Measurements from ENCODE around the gene HLA-DPB1. TPM values are rescaled to one million over a fixed set of nuclear protein-coding genes. Genes with fewer than 3 reads are reported as not detected.
A peak's percentile ranks its signal among the peaks of the same experiment; 100 is the strongest.

HLA-DPB1 gene
- total RNA-seq, 4 donors from 2014 or later: 10.0 to 68.0 (median 40.4) TPM

DNA sequence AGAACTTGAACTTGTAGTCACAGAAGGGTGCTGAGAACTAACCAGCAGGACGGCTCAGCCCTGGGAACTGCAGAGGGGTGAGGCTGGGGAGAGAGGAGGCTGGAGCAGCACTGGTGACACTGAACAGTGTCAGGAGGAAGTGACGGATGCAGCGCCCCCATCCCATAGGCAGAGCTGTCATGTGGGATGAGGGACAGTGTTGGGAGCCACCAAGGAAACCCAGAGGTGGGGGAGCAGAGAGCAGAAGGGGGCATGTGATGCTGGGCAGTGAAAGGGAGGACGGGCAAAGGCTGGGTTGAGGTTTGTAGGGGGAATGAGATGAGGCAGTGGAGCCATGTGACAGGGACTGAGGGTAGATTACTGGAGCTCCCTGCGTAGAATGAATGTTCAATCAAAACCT lies 2.1 kb downstream of the HLA-DPB1 start:
- peaks cover 13% of the 10 kb centered on the region for H3K27me3 ChIP-seq
- intact Hi-C loops (cut with DNase I; ENCODE audit: low total_unique reads): no loop called here

DNA sequence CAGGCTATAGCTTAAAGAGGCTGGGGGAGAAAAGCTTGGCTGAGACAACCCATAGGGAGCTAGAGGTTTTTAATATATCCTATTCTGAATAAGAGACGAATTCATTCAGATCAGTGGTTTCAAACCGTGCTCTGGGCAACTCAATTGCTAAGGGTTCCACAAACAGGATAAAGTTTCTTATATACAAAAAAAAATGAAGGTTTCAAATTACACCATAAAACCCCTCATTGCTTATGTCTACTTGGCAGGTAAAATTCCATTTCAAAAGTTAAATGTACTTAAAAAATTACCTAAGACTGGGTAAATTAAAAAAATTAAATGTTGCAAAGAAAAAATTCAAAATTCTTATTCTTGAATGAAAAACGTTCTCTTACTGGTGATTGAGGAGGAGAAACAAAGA lies 2.7 kb downstream of the HLA-DPB1 start:
- WGBS, 2 donors (ENCODE audit: low coverage in 1 of 2): 55 to 56% methylated on average over 3 of the region's 3 CpGs
- no peaks in the 10 kb centered on the region for H3K9me3 ChIP-seq
- peaks cover 13% of the 10 kb centered on the region for H3K27me3 ChIP-seq
- no peak overlapping the region for H3K4me3 ChIP-seq
- in situ Hi-C loops (cut with MboI; ENCODE audit: low pct_ligation_motif_present in 1 of 4, low pct_unique_long_range_greater_than_20kb in 1 of 4, low sequenced_read_pairs in 3 of 4) (loop anchor here in 1 of 4 donors (10.0 kb wide), 1 partner anchor 64 kb away; no protein-coding TSS in a partner anchor), intact Hi-C loops (cut with DNase I; ENCODE audit: low total_unique reads) (no loop called here)
- H3K36me3 ChIP-seq: no peaks in the 10 kb centered on the region
- peaks cover 0 to 19% (median 7%) of the 10 kb centered on the region in 4 donors for H3K4me1 ChIP-seq
- H3K27ac ChIP-seq: no peak overlapping the region
- TF ChIP-seq EP300 (IDR thresholded peaks at IDR 0.05; ENCODE audit: low read depth): no peak
- TF ChIP-seq, protein P1, sequence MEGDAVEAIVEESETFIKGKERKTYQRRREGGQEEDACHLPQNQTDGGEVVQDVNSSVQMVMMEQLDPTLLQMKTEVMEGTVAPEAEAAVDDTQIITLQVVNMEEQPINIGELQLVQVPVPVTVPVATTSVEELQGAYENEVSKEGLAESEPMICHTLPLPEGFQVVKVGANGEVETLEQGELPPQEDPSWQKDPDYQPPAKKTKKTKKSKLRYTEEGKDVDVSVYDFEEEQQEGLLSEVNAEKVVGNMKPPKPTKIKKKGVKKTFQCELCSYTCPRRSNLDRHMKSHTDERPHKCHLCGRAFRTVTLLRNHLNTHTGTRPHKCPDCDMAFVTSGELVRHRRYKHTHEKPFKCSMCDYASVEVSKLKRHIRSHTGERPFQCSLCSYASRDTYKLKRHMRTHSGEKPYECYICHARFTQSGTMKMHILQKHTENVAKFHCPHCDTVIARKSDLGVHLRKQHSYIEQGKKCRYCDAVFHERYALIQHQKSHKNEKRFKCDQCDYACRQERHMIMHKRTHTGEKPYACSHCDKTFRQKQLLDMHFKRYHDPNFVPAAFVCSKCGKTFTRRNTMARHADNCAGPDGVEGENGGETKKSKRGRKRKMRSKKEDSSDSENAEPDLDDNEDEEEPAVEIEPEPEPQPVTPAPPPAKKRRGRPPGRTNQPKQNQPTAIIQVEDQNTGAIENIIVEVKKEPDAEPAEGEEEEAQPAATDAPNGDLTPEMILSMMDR (IDR thresholded peaks at IDR 0.05): no peak
- no peak for TF ChIP-seq POLR2A (IDR thresholded peaks at IDR 0.05)
- TF ChIP-seq POLR2AphosphoS5 (IDR thresholded peaks at IDR 0.05): no peak
- DNase-seq: no peak

More for the DNA sequence above, 2.1 kb downstream of the HLA-DPB1 start:
- Histone ChIP-seq H3K36me3 (no peaks in the 10 kb centered on the region), H3K4me3 (peak overlapping the region in 1 of 4 donors; percentile 11), H3K4me1 (peaks cover 0 to 19% (median 7%) of the 10 kb centered on the region in 4 donors), H3K9me3 (no peaks in the 10 kb centered on the region), H3K27ac (peak overlapping the region in 1 of 4 donors; percentile 10)
- in situ Hi-C loops (cut with MboI; ENCODE audit: low pct_ligation_motif_present in 1 of 4, low pct_unique_long_range_greater_than_20kb in 1 of 4, low sequenced_read_pairs in 3 of 4): loop anchor here in 1 of 4 donors (10.0 kb wide), 1 partner anchor 63 kb away; no protein-coding TSS in a partner anchor
- TF ChIP-seq POLR2AphosphoS5 (IDR thresholded peaks at IDR 0.05) (peak in 1 of 3 donors; percentile 12), EP300 (IDR thresholded peaks at IDR 0.05; ENCODE audit: low read depth) (no peak), POLR2A (IDR thresholded peaks at IDR 0.05) (no peak)
- TF ChIP-seq, protein P1 (IDR thresholded peaks at IDR 0.05): no peak
- WGBS, 2 donors (ENCODE audit: low coverage in 1 of 2): 75% methylated on average over 5 of the region's 5 CpGs; no CpG with 5 or more reads in 1 of the 2 donors
- no peak for DNase-seq

DNA sequence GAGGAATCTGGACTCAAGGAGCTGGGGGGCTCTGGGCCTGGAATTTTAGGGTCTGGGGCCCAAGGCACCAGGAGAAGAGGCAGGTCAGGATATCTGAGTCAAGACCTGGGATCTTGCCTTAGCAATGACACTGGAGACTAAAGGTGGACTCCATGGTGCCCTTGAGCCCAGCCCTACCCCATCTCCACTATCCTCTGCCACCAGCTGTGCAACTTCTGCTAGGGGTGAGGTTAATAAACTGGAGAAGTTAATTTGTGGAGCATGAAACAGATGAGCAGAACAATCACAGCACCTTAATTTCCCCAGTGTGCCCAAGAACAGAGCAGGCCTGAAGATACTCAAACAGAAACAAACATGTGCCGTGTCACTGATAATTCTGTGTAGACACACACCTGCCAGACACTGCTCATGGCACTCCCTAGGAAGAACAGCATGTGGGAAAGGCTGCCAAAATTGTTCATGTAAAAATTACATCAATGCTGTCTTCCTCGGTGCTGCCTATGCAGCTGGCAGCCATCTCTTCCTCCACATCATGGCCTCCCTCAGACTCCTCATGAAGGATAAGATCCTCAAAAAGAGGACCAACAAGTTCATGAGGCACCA lies 3.2 kb downstream of the HLA-DPB1 start:
- H3K27ac ChIP-seq: no peak overlapping the region
- no peak for DNase-seq
- H3K27me3 ChIP-seq: peaks cover 13% of the 10 kb centered on the region
- intact Hi-C loops (cut with DNase I; ENCODE audit: low total_unique reads) (no loop called here), in situ Hi-C loops (cut with MboI; ENCODE audit: low pct_ligation_motif_present in 1 of 4, low pct_unique_long_range_greater_than_20kb in 1 of 4, low sequenced_read_pairs in 3 of 4) (loop anchor here in 1 of 4 donors (10.0 kb wide), 1 partner anchor 64 kb away; no protein-coding TSS in a partner anchor)
- TF ChIP-seq POLR2A (IDR thresholded peaks at IDR 0.05): no peak
- TF ChIP-seq, protein P1 (IDR thresholded peaks at IDR 0.05): no peak
- no peak for TF ChIP-seq POLR2AphosphoS5 (IDR thresholded peaks at IDR 0.05)
- TF ChIP-seq EP300 (IDR thresholded peaks at IDR 0.05; ENCODE audit: low read depth): no peak
- no peak overlapping the region for H3K4me3 ChIP-seq
- 60 to 88% methylated on average over 1 to 2 of the region's 2 CpGs for WGBS, 2 donors (ENCODE audit: low coverage in 1 of 2)
- peaks cover 0 to 19% (median 7%) of the 10 kb centered on the region in 4 donors for H3K4me1 ChIP-seq
- no peaks in the 10 kb centered on the region for H3K36me3 ChIP-seq
- no peaks in the 10 kb centered on the region for H3K9me3 ChIP-seq

DNA sequence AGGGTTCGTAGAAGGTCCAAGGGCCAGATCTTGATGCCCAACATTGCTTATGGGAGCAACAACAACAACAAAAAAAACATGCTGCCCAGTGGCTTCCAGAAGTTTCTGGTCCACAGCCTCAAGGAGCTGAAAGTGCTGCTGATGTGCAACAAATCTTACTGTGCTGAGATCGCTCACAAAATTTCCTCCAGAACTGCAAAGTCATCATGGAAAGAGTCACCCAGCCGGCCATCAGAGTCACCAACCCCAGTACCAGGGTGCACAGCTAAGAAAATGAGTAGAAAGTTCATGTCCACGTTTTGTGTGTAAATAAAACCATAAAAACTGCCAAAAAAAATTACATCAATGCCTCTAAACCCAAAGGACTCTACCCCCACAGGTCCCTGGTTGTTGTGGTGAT lies 3.8 kb downstream of the HLA-DPB1 start:
- peak overlapping the region; percentile 79 to 87 (median 83) for H3K27ac ChIP-seq
- H3K9me3 ChIP-seq: no peaks in the 10 kb centered on the region
- peaks cover 0 to 19% (median 7%) of the 10 kb centered on the region in 4 donors for H3K4me1 ChIP-seq
- H3K36me3 ChIP-seq: no peaks in the 10 kb centered on the region
- in situ Hi-C loops (cut with MboI; ENCODE audit: low pct_ligation_motif_present in 1 of 4, low pct_unique_long_range_greater_than_20kb in 1 of 4, low sequenced_read_pairs in 3 of 4): loop anchor here in 1 of 4 donors (10.0 kb wide), 1 partner anchor 65 kb away; no protein-coding TSS in a partner anchor
- no peak overlapping the region for H3K4me3 ChIP-seq
- DNase-seq: no peak
- intact Hi-C loops (cut with DNase I; ENCODE audit: low total_unique reads): no loop called here
- H3K27me3 ChIP-seq: peaks cover 13% of the 10 kb centered on the region
- 20 to 54% methylated on average over 1 to 4 of the region's 4 CpGs for WGBS, 2 donors (ENCODE audit: low coverage in 1 of 2)
- no peak for TF ChIP-seq EP300 (IDR thresholded peaks at IDR 0.05; ENCODE audit: low read depth)
- TF ChIP-seq POLR2AphosphoS5 (IDR thresholded peaks at IDR 0.05): no peak
- TF ChIP-seq, protein P1 (IDR thresholded peaks at IDR 0.05): no peak
- no peak for TF ChIP-seq POLR2A (IDR thresholded peaks at IDR 0.05)
